Measurements from ENCODE around the gene GANC. TPM values are rescaled to one million over a fixed set of nuclear protein-coding genes. Genes with fewer than 3 reads are reported as not detected.

Gene GANC
- total RNA-seq, 1 experiment from 2014 or later, result 18.5 TPM

- Mint-ChIP-seq H3K4me1 (no peaks in the 10 kb centered on the region), H3K4me3 (no peak overlapping the region), H3K27ac (no peak overlapping the region), H3K9me3 (peaks cover 46% of the 10 kb centered on the region), H3K27me3 (ENCODE audit: low read depth) (peaks cover 61% of the 10 kb centered on the region), H3K36me3 (peaks cover 42% of the 10 kb centered on the region)
- ATAC-seq (no peak), DNase-seq (ENCODE audit: low spot score) (no peak)
- ChIA-PET POLR2A (no interaction called here), CTCF (no interaction called here)
- TF ChIP-seq MLX (CRISPR knock-in tag; IDR thresholded peaks at IDR 0.05), result no peak
- TF ChIP-seq ZNF232 (CRISPR knock-in tag; IDR thresholded peaks at IDR 0.05), result no peak
- TF ChIP-seq HMGXB4 (CRISPR knock-in tag; IDR thresholded peaks at IDR 0.05), result no peak
- TF ChIP-seq E2F5 (CRISPR knock-in tag; IDR thresholded peaks at IDR 0.05), result no peak
- TF ChIP-seq TEAD1 (CRISPR knock-in tag; IDR thresholded peaks at IDR 0.05), result no peak
- no peak for TF ChIP-seq RELA (CRISPR knock-in tag; IDR thresholded peaks at IDR 0.05; ENCODE audit: borderline replicate concordance)
- TF ChIP-seq ZNF671 (CRISPR knock-in tag; IDR thresholded peaks at IDR 0.05), result no peak
- TF ChIP-seq MAX (CRISPR knock-in tag; IDR thresholded peaks at IDR 0.05), result no peak
These were observed 100.3 kb downstream of the GANC start for GRCh38 chr15:42373274-42373673.

GRCh38 chr15:42373936-42374335 lies 100.9 kb downstream of the GANC start:
- no peak overlapping the region for H3K27ac Mint-ChIP-seq
- no peak overlapping the region for H3K4me3 Mint-ChIP-seq
- peaks cover 47% of the 10 kb centered on the region for H3K9me3 Mint-ChIP-seq
- POLR2A ChIA-PET, result no interaction called here
- TF ChIP-seq IRF2 (CRISPR knock-in tag; IDR thresholded peaks at IDR 0.05; ENCODE audit: borderline replicate concordance, low read depth) (no peak), ELF4 (CRISPR knock-in tag; IDR thresholded peaks at IDR 0.05; ENCODE audit: low read depth) (no peak), ZNF138 (CRISPR knock-in tag; conservative IDR thresholded peaks at IDR 0.05) (no peak), ZNF396 (CRISPR knock-in tag; IDR thresholded peaks at IDR 0.05; ENCODE audit: borderline replicate concordance) (no peak), E2F4 (CRISPR knock-in tag; IDR thresholded peaks at IDR 0.05; ENCODE audit: borderline replicate concordance, low read depth) (no peak), CREM (CRISPR knock-in tag; IDR thresholded peaks at IDR 0.05) (no peak), JAZF1 (CRISPR knock-in tag; IDR thresholded peaks at IDR 0.05) (no peak), NR3C1 (CRISPR knock-in tag; conservative IDR thresholded peaks at IDR 0.05; ENCODE audit: low read depth) (no peak), ZNF281 (CRISPR knock-in tag; IDR thresholded peaks at IDR 0.05) (no peak), ZNF532 (CRISPR knock-in tag; IDR thresholded peaks at IDR 0.05; ENCODE audit: borderline replicate concordance) (no peak), PRRX2 (CRISPR knock-in tag; IDR thresholded peaks at IDR 0.05) (no peak), CTCF (IDR thresholded peaks at IDR 0.05) (no peak), TP53 (CRISPR knock-in tag; IDR thresholded peaks at IDR 0.05) (no peak), FOXP1 (CRISPR knock-in tag; IDR thresholded peaks at IDR 0.05; ENCODE audit: borderline replicate concordance) (no peak)
- CTCF ChIA-PET, result interaction anchor here (0.6 to 1.3 kb wide), 2 partner anchors 11 to 16 kb away, joined by 3 to 8 read pairs; no protein-coding TSS in a partner anchor
- peaks cover 43% of the 10 kb centered on the region for H3K36me3 Mint-ChIP-seq
- no peak for ATAC-seq
- DNase-seq (ENCODE audit: low spot score), result no peak
- peaks cover 63% of the 10 kb centered on the region for H3K27me3 Mint-ChIP-seq (ENCODE audit: low read depth)
- no peaks in the 10 kb centered on the region for H3K4me1 Mint-ChIP-seq

Measured in WTC11 (cell line).